CD4-positive, CD25-positive, alpha-beta regulatory T cell (primary cell): ENCODE results near the gene ZNRF2. TPM values are rescaled to one million over a fixed set of nuclear protein-coding genes. Genes with fewer than 3 reads are reported as not detected.
"Not testable (repeated sequence)": the region's sequence is repeated elsewhere in the genome, so short reads cannot be mapped to it uniquely, and the experiment has no call there.

Experiments
- ATAC-seq, 2 donors: fragments of 150-1000 bp; cut with Tn5 transposase; one replicate each; pipeline ENCODE4 v1.10.0; 2021; ENCODE audit warnings: low read depth in 2 of 2, moderate number of reproducible peaks in 2 of 2, moderate library complexity in 1 of 2
- DNase-seq, 3 donors: peaks; one replicate each; pipeline versions ENCODE4 v3.0.0 to v3.0.0-alpha.2; 2012 to 2022; ENCODE audit warnings: mixed read lengths in 1 of 3
- H3K27ac ChIP-seq: one replicate; pipeline ENCODE4 v1.7.0; 2013; ENCODE audit warnings: mild to moderate bottlenecking, low read length; ENCODE audit not compliant: insufficient read depth, poor library complexity, severe bottlenecking
- H3K27me3 ChIP-seq: one replicate; pipeline ENCODE4 v1.7.0; 2013; ENCODE audit warnings: low read length; ENCODE audit not compliant: control insufficient read depth, insufficient read depth
- H3K36me3 ChIP-seq: one replicate; pipeline ENCODE4 v1.7.0; 2013; ENCODE audit warnings: mild to moderate bottlenecking, low read length, moderate library complexity; ENCODE audit not compliant: control insufficient read depth, insufficient read depth
- H3K4me1 ChIP-seq: 2 replicates; pipeline ENCODE4 v1.7.0; 2013; ENCODE audit warnings: mild to moderate bottlenecking, low read length; ENCODE audit not compliant: insufficient read depth, control insufficient read depth, poor library complexity, severe bottlenecking
- H3K4me3 ChIP-seq: one replicate; pipeline ENCODE4 v1.7.0; 2013; ENCODE audit warnings: low read depth, mild to moderate bottlenecking, low read length, moderate library complexity
- H3K9me3 ChIP-seq, 2 experiments: 1 replicate in 1 of 2; 2 replicates in 1 of 2; pipeline ENCODE4 v1.7.0; 2013; ENCODE audit warnings: low read length in 2 of 2, mild to moderate bottlenecking in 1 of 2, moderate library complexity in 1 of 2; ENCODE audit not compliant: control insufficient read depth in 2 of 2
- H3K27ac Mint-ChIP-seq, 3 donors: one replicate each; pipeline ENCODE4 v1.8.0; 2020 to 2022; ENCODE audit warnings: mild to moderate bottlenecking in 3 of 3, mixed read lengths in 3 of 3, moderate library complexity in 2 of 3
- H3K27me3 Mint-ChIP-seq: one replicate; pipeline ENCODE4 v1.8.0; 2022; ENCODE audit warnings: mild to moderate bottlenecking, mixed read lengths
- H3K36me3 Mint-ChIP-seq: one replicate; pipeline ENCODE4 v1.8.0; 2020; ENCODE audit warnings: mixed read lengths
- H3K4me1 Mint-ChIP-seq, 4 donors: one replicate each; pipeline ENCODE4 v1.8.0; 2020 to 2022; ENCODE audit warnings: mixed read lengths in 4 of 4, mild to moderate bottlenecking in 1 of 4
- H3K4me3 Mint-ChIP-seq, 4 donors: one replicate each; pipeline ENCODE4 v1.8.0; 2020 to 2022; ENCODE audit warnings: mild to moderate bottlenecking in 4 of 4, mixed read lengths in 4 of 4, moderate library complexity in 3 of 4
- H3K9me3 Mint-ChIP-seq, 7 donors: one replicate each; pipeline ENCODE4 v1.8.0; 2020 to 2022; ENCODE audit warnings: mixed read lengths in 7 of 7, mild to moderate bottlenecking in 3 of 7, moderate library complexity in 2 of 7
- polyA plus RNA-seq, 4 donors: library from polyadenylated mRNA; unstranded; fragments of 300-500 nt; fragmentation: Illumina TruSeq; gene quantifications; one replicate each; pipeline ENCODE4 v1.2.3, GENCODE V29; 2021
- total RNA-seq: library from RNA; stranded (reverse); gene quantifications from one replicate; pipeline ENCODE4 v1.2.3, GENCODE V29; 2022

ZNRF2 gene
- total and polyA plus RNA-seq, 5 donors from 2014 or later = 2.1 to 53.1 (median 6.1) TPM

DNA sequence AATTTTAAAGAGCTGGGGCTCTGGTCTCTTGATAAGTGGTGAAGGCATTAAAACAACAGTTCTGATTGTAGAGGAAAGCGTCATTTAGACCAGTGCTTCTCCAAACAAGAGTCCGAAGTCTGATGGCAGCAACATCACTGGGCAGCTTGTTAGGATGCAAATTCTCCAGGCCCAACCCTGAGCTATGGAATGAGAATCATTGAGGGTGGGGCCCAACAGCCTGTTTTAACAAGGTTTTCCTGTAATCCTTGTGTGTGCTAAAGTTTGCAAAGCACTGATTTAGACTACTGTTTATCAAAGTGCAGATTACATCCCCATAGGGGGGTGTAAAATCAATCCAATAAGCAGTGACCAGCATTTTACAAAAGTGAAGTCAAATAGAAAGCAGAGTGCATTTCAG is 2.6 kb upstream of the ZNRF2 start:
- H3K27ac Mint-ChIP-seq = no peak overlapping the region
- H3K4me3 Mint-ChIP-seq = no peak overlapping the region
- no peak overlapping the region for H3K27ac ChIP-seq
- no peaks in the 10 kb centered on the region for H3K36me3 ChIP-seq
- no peak for DNase-seq
- no peaks in the 10 kb centered on the region for H3K27me3 Mint-ChIP-seq
- H3K36me3 Mint-ChIP-seq = no peaks in the 10 kb centered on the region
- no peaks in the 10 kb centered on the region for H3K9me3 ChIP-seq
- H3K4me1 Mint-ChIP-seq = peaks cover 21 to 44% (median 28%) of the 10 kb centered on the region in 4 donors
- ATAC-seq = no peak
- H3K4me3 ChIP-seq = no peak overlapping the region
- peaks cover 0 to 3% (median 0%) of the 10 kb centered on the region in 7 donors for H3K9me3 Mint-ChIP-seq
- H3K27me3 ChIP-seq = no peaks in the 10 kb centered on the region
- H3K4me1 ChIP-seq = peaks cover 9% of the 10 kb centered on the region

- Histone ChIP-seq H3K9me3 (no peaks in the 10 kb centered on the region), H3K27me3 (no peaks in the 10 kb centered on the region), H3K4me3 (no peak overlapping the region), H3K27ac (no peak overlapping the region), H3K36me3 (no peaks in the 10 kb centered on the region), H3K4me1 (peaks cover 14% of the 10 kb centered on the region)
- Mint-ChIP-seq H3K4me3 (peak overlapping the region; percentile 15 to 98 (median 90)), H3K9me3 (peaks cover 0 to 3% (median 0%) of the 10 kb centered on the region in 7 donors), H3K4me1 (peaks cover 25 to 50% (median 32%) of the 10 kb centered on the region in 4 donors), H3K36me3 (no peaks in the 10 kb centered on the region), H3K27me3 (no peaks in the 10 kb centered on the region), H3K27ac (no peak overlapping the region)
- DNase-seq (no peak), ATAC-seq (no peak)
Measured at GRCh38 chr7:30282735-30283134, 1.7 kb upstream of the ZNRF2 start.

DNA sequence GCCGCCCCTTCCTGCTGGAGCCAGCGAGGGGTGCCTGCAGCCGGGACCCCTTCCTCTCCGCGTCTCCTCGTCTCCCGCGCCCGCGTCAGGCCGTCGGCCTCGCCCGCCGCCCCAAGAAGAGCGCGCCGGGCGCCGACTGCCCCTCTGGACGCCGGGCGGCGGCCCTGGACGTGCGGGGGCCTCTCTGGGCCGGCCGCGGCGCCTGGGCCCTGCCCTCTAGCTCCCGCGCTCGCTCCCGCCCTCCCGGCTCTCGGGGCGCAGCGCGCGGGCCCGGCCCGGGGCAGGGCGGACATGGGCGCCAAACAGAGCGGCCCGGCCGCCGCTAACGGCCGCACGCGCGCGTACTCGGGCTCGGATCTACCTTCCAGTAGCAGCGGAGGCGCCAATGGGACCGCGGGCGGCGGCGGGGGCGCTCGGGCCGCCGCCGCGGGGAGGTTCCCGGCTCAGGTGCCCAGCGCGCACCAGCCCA is 704 bp downstream of the ZNRF2 start:
- Histone ChIP-seq H3K4me1 (peaks cover 30% of the 10 kb centered on the region), H3K4me3 (no peak overlapping the region), H3K9me3 (no peaks in the 10 kb centered on the region), H3K36me3 (no peaks in the 10 kb centered on the region), H3K27me3 (no peaks in the 10 kb centered on the region), H3K27ac (peak overlapping the region; percentile 89)
- ATAC-seq (no peak), DNase-seq (peak in 2 of 3 donors; percentile 30 to 40)
- H3K36me3 Mint-ChIP-seq = no peaks in the 10 kb centered on the region
- H3K27ac Mint-ChIP-seq = peak overlapping the region in 2 of 3 donors; percentile 65 to 84
- peaks cover 0 to 3% (median 0%) of the 10 kb centered on the region in 7 donors for H3K9me3 Mint-ChIP-seq
- peaks cover 28 to 55% (median 44%) of the 10 kb centered on the region in 4 donors for H3K4me1 Mint-ChIP-seq
- peak overlapping the region; percentile 87 to 98 (median 91) for H3K4me3 Mint-ChIP-seq
- H3K27me3 Mint-ChIP-seq = no peaks in the 10 kb centered on the region

DNA sequence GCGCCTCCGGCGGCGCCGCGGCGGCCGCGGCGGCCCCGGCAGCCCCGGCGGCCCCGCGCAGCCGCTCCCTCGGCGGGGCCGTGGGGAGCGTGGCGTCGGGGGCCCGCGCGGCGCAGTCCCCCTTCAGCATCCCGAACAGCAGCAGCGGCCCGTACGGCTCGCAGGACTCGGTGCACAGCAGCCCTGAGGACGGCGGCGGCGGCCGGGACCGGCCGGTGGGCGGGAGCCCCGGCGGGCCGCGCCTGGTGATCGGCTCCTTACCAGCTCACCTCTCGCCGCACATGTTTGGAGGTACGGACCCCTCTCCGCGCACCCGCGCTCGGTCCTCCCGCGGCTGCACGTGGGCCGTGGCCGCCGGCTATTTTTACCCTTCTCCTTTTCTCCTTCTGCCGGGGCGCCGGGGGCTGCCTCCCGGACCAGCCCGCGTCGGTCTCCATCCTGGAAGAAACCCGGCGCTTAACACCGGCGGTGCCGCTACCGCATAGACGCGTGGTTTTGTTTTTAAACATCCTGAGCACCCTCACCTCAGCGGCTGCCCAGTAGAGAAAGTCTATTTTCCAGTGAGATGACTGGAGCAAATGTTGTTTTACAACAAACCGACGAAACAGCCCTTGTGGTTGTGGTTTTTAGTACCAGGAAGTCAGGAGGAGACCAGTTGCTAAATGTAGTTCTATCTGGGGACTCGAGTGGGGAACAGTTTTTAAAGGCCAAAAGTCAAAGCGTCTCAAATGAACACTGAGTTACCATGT is 1.3 kb downstream of the ZNRF2 start:
- H3K9me3 ChIP-seq = no peaks in the 10 kb centered on the region
- Mint-ChIP-seq H3K9me3 (peaks cover 0 to 3% (median 0%) of the 10 kb centered on the region in 7 donors), H3K4me1 (peaks cover 34 to 61% (median 47%) of the 10 kb centered on the region in 4 donors), H3K4me3 (peak overlapping the region; percentile 95 to 100 (median 96)), H3K27me3 (no peaks in the 10 kb centered on the region), H3K27ac (peak overlapping the region; percentile 75 to 99 (median 91)), H3K36me3 (no peaks in the 10 kb centered on the region)
- peak; percentile 30 to 84 (median 49) for DNase-seq
- no peaks in the 10 kb centered on the region for H3K27me3 ChIP-seq
- ATAC-seq = no peak
- no peaks in the 10 kb centered on the region for H3K36me3 ChIP-seq
- peak overlapping the region; percentile 98 for H3K4me3 ChIP-seq
- peaks cover 36% of the 10 kb centered on the region for H3K4me1 ChIP-seq
- peak overlapping the region; percentile 89 for H3K27ac ChIP-seq

DNA sequence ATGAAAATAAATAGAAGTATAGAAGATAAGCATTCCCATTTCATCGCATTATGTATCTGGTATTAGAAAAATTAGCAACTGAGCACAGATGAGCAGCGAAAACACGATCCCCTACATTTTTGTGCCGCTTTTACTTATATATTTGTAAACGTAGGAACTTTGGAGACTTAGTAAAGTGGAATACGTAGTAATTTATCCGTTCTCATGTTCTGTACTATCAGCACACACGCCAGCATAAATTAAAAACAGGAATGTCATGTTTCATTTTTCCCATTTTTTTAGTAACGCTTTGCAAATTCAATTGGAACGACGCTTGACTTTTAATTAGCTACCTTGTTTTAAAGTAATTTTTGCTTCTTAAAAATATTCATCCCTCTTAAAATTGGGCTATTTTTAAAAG is 2.4 kb downstream of the ZNRF2 start:
- Histone ChIP-seq H3K36me3 (no peaks in the 10 kb centered on the region), H3K27ac (no peak overlapping the region), H3K9me3 (no peaks in the 10 kb centered on the region), H3K4me1 (peaks cover 38% of the 10 kb centered on the region), H3K4me3 (peak overlapping the region; percentile 98), H3K27me3 (no peaks in the 10 kb centered on the region)
- Mint-ChIP-seq H3K4me1 (peaks cover 39 to 66% (median 56%) of the 10 kb centered on the region in 4 donors), H3K27ac (peak overlapping the region; percentile 75 to 91 (median 87)), H3K9me3 (peaks cover 0 to 3% (median 0%) of the 10 kb centered on the region in 7 donors), H3K36me3 (peaks cover 3% of the 10 kb centered on the region), H3K27me3 (no peaks in the 10 kb centered on the region), H3K4me3 (peak overlapping the region; percentile 95 to 100 (median 96))
- DNase-seq = no peak
- ATAC-seq = no peak

GRCh38 chr7:30287625-30288024 is 3.2 kb downstream of the ZNRF2 start:
- peaks cover 41% of the 10 kb centered on the region for H3K4me1 ChIP-seq
- not testable (repeated sequence) for H3K27me3 Mint-ChIP-seq, H3K36me3 ChIP-seq, H3K27ac ChIP-seq, H3K27ac Mint-ChIP-seq, H3K9me3 ChIP-seq, H3K9me3 Mint-ChIP-seq, ATAC-seq, H3K27me3 ChIP-seq, DNase-seq, H3K36me3 Mint-ChIP-seq
- peak overlapping the region; percentile 74 to 100 (median 90) for H3K4me3 Mint-ChIP-seq
- peak overlapping the region; percentile 98 for H3K4me3 ChIP-seq
- peaks cover 44 to 70% (median 59%) of the 10 kb centered on the region in 4 donors for H3K4me1 Mint-ChIP-seq

DNA sequence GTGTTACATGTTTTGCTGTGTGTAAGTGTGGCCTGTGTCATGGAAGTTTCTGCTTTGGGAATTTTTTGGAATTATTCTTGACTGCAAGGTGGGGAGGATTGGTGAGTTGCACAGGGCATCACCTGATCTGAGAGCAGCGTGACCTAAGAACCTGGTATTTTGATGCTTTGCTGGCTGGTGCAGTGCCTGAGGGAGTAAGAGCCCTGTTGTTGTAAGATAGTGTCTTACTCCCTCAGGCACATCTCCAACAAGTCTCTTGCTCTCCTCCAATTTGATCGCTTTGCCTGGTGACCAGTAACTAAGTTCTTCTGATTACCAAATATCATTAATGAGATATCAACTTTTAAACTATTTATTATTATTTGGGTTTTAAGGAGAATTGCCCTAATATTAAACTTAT is 5.2 kb downstream of the ZNRF2 start:
- peaks cover 46 to 76% (median 59%) of the 10 kb centered on the region in 4 donors for H3K4me1 Mint-ChIP-seq
- H3K27me3 ChIP-seq, H3K36me3 ChIP-seq, H3K27me3 Mint-ChIP-seq, H3K9me3 Mint-ChIP-seq, ATAC-seq, H3K9me3 ChIP-seq, DNase-seq, H3K27ac ChIP-seq: not testable (repeated sequence)
- peak overlapping the region in 1 of 3 donors; percentile 65 for H3K27ac Mint-ChIP-seq
- H3K4me1 ChIP-seq = peaks cover 43% of the 10 kb centered on the region
- peak overlapping the region; percentile 98 for H3K4me3 ChIP-seq
- H3K4me3 Mint-ChIP-seq = peak overlapping the region; percentile 61 to 96 (median 73)
- peaks cover 10% of the 10 kb centered on the region for H3K36me3 Mint-ChIP-seq
